Astrocyte (in vitro differentiated cells and primary cell): Measurements from ENCODE around the gene CELF2.

Source experiments
- CTCF ChIP-seq: IDR thresholded peaks from 2 replicates; pipeline ENCODE4 v1.5.1; 2011; ENCODE audit warnings: low read depth, mild to moderate bottlenecking, inconsistent platforms, low read length, moderate library complexity; ENCODE audit not compliant: insufficient read depth
- EZH2 ChIP-seq: IDR thresholded peaks from 2 replicates; pipeline ENCODE4 v1.6.1; 2012; ENCODE audit warnings: mild to moderate bottlenecking, low read length, inconsistent platforms; ENCODE audit not compliant: insufficient read depth

GRCh38 chr10:11162828-11163599 lies 145.3 kb downstream of the CELF2 start:
- TF ChIP-seq CTCF (no peak), EZH2 (no peak)
